HG03175 (cell line): ENCODE results near the gene HNRNPU.

Experiments
- ATAC-seq: cut with Tn5 transposase; IDR thresholded peaks from one replicate; pipeline ENCODE4 v1.9.1; 2021; ENCODE audit warnings: mild to moderate bottlenecking, moderate library complexity; ENCODE audit not compliant: unreplicated experiment

Gene HNRNPU

DNA sequence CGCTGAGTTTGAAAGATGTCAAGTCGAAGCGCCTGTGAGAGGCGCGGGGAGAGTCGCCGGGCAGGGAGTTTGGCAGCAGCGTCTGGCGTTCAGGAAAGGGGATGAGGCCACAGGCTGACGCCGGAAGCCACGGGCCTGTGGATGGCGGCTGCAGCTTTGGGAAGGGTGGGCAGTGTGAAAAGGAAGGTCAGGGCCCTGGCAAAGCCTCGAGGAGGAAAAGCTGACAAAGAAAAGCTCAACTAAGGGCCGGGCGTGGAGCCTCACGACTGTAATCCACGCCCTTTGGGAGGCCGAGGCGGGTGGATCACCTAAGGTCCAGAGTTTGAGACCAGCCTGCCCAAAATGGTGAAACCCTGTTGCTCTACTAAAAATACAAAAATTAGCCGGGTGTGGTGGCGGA lies 54.1 kb downstream of the HNRNPU start:
- no peak for ATAC-seq

DNA sequence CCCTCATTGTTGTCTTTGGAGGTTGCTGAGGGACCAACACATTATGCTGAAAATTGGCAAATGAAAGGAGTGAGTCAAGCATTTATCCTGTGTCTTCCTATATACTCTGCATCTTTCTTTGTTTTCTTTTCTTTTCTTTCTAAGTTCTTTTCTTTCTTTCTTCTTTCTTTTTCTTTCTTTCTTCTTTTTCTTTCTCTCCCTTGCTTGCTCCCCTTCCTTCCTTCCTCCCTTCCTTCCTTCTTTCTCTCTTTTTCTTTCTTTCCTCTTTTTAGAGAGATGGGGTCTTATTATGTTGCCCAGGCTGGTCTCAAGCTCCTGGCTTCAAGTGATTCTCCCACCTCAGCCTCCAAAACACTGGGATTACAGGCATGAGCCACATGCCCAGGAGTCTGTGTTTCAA lies 57.2 kb downstream of the HNRNPU start:
- ATAC-seq, result no peak

DNA sequence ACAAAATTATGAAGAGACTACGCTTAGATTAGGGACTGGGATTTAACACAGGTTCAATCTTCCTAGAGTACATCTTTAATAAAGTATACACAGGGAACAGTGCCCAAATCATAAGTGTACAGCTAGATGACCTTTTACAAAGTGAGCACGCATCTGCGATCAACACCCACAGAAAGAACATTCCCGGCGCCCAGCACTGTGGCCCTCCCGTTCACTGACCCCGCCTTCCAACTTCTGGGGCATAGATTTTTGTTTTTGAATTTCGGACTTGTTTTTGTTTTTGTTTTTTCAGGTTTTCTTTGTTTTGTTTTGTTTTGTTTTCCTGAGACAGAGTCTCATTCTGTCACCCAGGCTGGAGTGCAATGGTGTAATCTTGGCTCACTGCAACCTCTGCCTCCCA lies 59.5 kb downstream of the HNRNPU start:
- ATAC-seq, result no peak

DNA sequence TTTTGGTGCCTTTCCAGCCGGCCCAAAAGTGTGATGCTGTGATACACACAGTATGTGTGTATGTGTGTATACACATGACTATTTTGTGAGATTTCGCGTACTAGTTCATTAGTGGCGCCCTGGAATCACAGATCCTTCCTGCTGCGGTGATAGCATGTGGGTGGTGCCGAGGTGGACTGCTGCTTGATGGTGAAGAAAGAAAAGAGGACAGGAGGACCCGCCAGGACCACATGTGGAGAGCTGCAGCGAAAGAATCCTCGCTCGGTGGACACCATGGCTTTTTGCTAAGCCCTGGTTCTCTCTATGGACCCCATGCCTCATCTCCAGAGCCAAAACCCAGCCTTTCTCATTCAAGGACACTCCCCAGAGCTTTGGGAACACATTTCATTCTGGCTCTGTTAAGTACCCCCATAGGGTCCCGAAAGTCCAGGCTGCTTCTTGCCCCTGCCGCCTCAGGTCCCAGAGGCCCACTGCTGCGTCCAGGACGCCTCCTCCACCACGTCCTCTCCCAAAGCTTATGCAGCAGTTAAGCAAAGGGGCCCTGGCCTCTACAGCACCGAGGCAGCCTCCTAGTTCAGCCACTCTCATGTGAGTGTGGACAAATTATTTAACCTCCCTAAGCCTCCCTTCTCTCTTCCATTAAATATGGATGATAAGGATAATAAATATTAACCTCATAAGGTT lies 61.6 kb downstream of the HNRNPU start:
- no peak for ATAC-seq

DNA sequence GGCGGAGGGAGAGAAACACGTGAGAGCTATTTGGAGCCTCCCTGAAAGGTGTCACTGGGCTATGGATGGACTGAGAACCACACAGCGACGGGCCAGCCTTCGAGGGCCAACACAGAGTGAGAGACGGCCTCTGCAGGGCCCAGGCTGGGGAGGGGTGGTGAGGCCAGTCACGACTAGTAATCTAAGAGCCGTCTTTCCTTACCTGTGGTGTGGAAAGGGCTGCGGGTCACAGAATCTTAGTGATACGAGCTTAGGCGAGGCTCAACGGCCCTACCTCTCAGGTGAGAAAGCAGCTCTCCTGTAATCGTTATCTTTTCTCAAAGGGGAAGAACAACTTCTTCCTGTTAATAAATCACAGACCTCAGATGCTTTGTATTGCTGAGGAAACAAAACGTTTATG lies 62.3 kb downstream of the HNRNPU start:
- ATAC-seq, result no peak

DNA sequence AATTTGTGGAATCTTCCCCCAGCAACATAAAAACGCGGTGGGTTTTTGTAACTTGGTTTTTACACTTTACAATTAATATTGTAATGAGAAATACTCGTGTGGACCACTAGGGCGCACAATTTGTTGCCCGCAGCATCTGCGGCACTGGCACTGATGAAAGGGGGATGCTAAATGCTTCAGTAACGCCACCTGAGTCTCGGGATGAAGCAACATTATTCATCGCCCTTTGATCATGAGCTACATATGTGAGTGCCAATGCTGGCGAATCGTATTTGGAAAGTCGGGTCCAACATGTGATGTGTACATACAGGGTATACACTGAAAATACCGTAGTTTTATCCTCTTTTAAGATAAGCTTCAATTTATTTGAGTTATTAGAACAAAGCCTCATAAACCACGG lies 63.1 kb downstream of the HNRNPU start:
- peak; percentile 69 for ATAC-seq

DNA sequence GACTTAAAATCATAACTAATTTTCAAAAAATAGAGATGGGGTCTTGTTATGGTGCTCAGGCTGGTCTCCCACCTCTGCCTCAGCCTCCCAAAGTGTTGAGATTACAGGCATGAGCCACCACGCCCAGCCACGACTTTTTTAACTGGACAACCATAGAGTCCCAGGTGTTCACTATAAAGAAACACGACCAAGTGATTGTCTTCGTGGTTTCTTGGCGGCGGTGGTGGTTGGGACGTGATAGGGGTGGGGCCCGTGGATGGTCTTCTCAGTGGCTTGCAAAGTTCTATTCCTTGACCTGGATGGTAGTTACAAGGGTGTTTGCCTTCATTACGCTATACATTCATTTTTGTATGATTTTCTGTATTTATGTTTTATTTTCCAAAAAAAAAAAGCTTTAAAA lies 63.5 kb downstream of the HNRNPU start:
- no peak for ATAC-seq
